HEK293T (cell line): ENCODE measurements around the gene GON7.
"Not testable (repeated sequence)": the region's sequence is repeated elsewhere in the genome, so short reads cannot be mapped to it uniquely, and the experiment has no call there.

Experiments used
- CTCF ChIA-PET: fragments of 350-600 bp; formaldehyde crosslinking; extraction: SDS; loops from one replicate; lab custom pipeline; 2021; ENCODE audit warnings: antibody characterized with exemption, inconsistent platforms; lab: Yijun Ruan, JAX
- POLR2A ChIA-PET: fragments of 350-600 bp; formaldehyde crosslinking; extraction: SDS; loops from one replicate; lab custom pipeline; 2020; ENCODE audit warnings: antibody characterized with exemption, inconsistent platforms; lab: Yijun Ruan, JAX
- DNase-seq: peaks from one replicate; pipeline ENCODE4 v3.0.0; 2012; ENCODE audit warnings: mixed read lengths; ENCODE audit errors: extremely low spot score
- ARNT ChIP-seq: fragments of 450-650 bp; IDR thresholded peaks from 2 replicates; pipeline ENCODE4 v1.6.1; 2017; ENCODE audit warnings: mild to moderate bottlenecking
- BHLHE40 ChIP-seq: fragments of 450-650 bp; IDR thresholded peaks from 2 replicates; pipeline ENCODE4 v1.6.1; 2016; ENCODE audit warnings: mild to moderate bottlenecking, moderate library complexity, borderline replicate concordance
- CTBP1 ChIP-seq: fragments of 450-650 bp; IDR thresholded peaks from 2 replicates; pipeline ENCODE4 v1.6.1; 2016; ENCODE audit warnings: borderline replicate concordance
- ELF4 ChIP-seq: fragments of 450-650 bp; IDR thresholded peaks from 2 replicates; pipeline ENCODE4 v1.6.1; 2017; ENCODE audit warnings: antibody characterized with exemption
- FOXA1 ChIP-seq: fragments of 450-650 bp; IDR thresholded peaks from 2 replicates; pipeline ENCODE4 v1.6.1; 2016; ENCODE audit warnings: mild to moderate bottlenecking
- FOXK2 ChIP-seq: fragments of 450-650 bp; IDR thresholded peaks from 2 replicates; pipeline ENCODE4 v1.6.1; 2016; ENCODE audit warnings: mild to moderate bottlenecking
- FOXM1 ChIP-seq: fragments of 450-650 bp; IDR thresholded peaks from 2 replicates; pipeline ENCODE4 v1.6.1; 2017; ENCODE audit warnings: mild to moderate bottlenecking, borderline replicate concordance
- HDGF ChIP-seq: fragments of 450-650 bp; IDR thresholded peaks from 2 replicates; pipeline ENCODE4 v1.6.1; 2017; ENCODE audit warnings: antibody characterized with exemption, borderline replicate concordance
- L3MBTL2 ChIP-seq: fragments of 450-650 bp; conservative IDR thresholded peaks from 2 replicates; pipeline ENCODE4 v1.6.1; 2016; ENCODE audit warnings: mild to moderate bottlenecking
- LEF1 ChIP-seq: fragments of 450-650 bp; IDR thresholded peaks from 2 replicates; pipeline ENCODE4 v1.6.1; 2017; ENCODE audit warnings: mild to moderate bottlenecking, borderline replicate concordance
- NFRKB ChIP-seq: fragments of 450-650 bp; IDR thresholded peaks from 2 replicates; pipeline ENCODE4 v1.6.1; 2016; ENCODE audit warnings: mild to moderate bottlenecking, moderate library complexity
- PKNOX1 ChIP-seq: fragments of 450-650 bp; IDR thresholded peaks from 2 replicates; pipeline ENCODE4 v1.6.1; 2016
- SP1 ChIP-seq: fragments of 450-650 bp; IDR thresholded peaks from 2 replicates; pipeline ENCODE4 v1.6.1; 2017
- SUZ12 ChIP-seq: fragments of 450-650 bp; IDR thresholded peaks from 2 replicates; pipeline ENCODE4 v1.6.1; 2016; ENCODE audit warnings: mild to moderate bottlenecking
- TARDBP ChIP-seq: fragments of 450-650 bp; IDR thresholded peaks from 2 replicates; pipeline ENCODE4 v1.6.1; 2016
- ZNF384 ChIP-seq: fragments of 450-650 bp; IDR thresholded peaks from 2 replicates; pipeline ENCODE4 v1.6.1; 2016

The GON7 gene

DNA sequence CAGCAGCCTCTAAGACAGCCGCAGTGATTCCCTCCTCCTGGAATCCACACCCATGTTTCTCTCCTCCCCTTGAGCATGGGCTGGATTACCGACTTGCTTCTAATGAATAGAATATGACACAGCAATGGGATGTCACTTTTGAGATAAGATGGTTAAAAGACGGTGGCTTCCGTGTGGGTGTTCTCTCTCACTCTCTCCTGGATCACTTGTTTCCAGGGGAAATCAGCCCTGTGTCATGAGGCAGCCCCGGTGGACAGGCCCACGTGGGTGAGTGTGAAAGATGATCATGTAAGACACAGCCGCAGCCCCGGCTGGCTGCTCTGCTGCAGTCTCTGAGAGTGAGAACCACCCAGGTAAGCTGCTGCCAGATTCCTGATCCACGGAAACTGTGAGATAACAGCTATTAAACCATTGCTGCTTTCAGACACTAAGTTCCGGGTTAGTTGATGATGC is 32.9 kb downstream of the GON7 start:
- ChIA-PET POLR2A (interaction anchor here (4.3 kb wide), 1 partner anchor 10 kb away, joined by 29 read pairs; the partner anchor contains the start of genes LYSET and MOAP1), CTCF (interaction anchor here (0.7 to 1.7 kb wide), 2 partner anchors 10 to 61 kb away, joined by 3 to 10 read pairs; no protein-coding TSS in a partner anchor)
- TF ChIP-seq FOXA1 (no peak), SP1 (no peak), TARDBP (no peak), NFRKB (no peak), HDGF (no peak), ELF4 (no peak), LEF1 (no peak), BHLHE40 (no peak)
- DNase-seq = no peak

DNA sequence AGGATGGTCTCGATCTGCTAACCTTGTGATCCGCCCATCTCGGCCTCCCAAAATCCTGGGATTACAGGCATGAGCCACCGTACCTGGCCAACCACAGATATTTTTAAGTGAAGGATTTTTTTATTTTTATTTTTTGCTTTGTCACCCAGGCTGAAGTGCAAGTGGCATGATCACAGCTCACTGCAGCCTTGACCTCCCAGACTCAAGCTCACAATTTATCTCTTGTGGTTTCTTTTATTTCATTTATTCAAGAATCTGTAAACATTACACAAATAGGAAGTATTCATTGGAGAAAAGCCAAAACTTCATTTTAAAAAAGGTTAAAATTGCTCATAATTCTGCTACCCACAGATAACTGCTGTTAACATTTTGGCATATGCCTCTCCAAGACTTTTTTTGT is 35.5 kb downstream of the GON7 start:
- no peak for DNase-seq
- POLR2A ChIA-PET = no interaction called here
- TF ChIP-seq LEF1 (no peak), ZNF384 (no peak), ELF4 (no peak), TARDBP (no peak), SUZ12 (no peak), FOXM1 (no peak), CTBP1 (no peak), FOXK2 (no peak), BHLHE40 (no peak), L3MBTL2 (no peak), SP1 (no peak), PKNOX1 (no peak)
- CTCF ChIA-PET = no interaction called here

DNA sequence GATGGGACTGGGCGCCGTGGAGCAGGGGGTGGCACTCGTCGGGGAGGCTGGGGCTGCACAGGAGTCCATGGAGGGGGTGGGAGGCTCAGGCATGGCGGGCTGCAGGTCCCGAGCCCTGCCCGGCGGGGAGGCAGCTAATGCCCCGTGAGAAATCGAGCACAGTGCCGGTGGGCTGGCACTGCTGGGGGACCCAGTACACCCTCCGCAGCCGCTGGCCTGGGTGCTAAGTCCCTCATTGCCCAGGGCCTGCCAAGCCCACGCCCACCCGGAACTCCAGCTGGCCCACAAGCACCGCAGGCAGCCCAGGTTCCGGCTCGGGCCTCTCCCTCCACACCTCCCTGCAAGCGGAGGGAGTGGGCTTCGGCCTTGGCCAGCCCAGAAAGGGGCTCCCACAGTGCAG is 36.7 kb downstream of the GON7 start:
- CTCF ChIA-PET = interaction anchor here (0.7 to 1.4 kb wide), 2 partner anchors 9 to 57 kb away, joined by 4 to 8 read pairs; no protein-coding TSS in a partner anchor
- DNase-seq = not testable (repeated sequence)
- POLR2A ChIA-PET = interaction anchor here (3.6 kb wide), 1 partner anchor 14 kb away, joined by 17 read pairs; the partner anchor contains the start of genes LYSET and MOAP1

DNA sequence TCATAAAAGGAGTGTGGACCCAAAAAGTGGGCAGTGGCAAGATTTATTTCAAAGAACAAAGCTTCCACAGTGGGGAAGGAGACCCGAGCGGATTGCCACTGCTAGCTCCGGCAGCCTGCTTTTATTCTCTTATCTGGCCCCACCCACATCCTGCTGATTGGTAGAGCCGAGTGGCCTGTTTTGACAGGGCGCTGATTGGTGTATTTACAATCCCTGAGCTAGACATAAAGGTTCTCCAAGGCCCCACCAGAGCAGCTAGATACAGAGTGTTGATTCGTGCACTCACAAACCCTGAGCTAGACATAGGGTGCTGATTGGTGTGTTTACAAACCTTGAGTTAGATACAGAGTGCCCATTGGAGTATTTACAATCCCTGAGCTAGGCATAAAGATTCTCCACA is 37.2 kb downstream of the GON7 start:
- ChIA-PET POLR2A (interaction anchor here (1.7 to 3.6 kb wide), 2 partner anchors 15 to 55 kb away, joined by 4 to 17 read pairs; partner anchors contain the start of genes LYSET and MOAP1), CTCF (interaction anchor here (0.7 to 1.4 kb wide), 2 partner anchors 9 to 56 kb away, joined by 4 to 8 read pairs; no protein-coding TSS in a partner anchor)
- not testable (repeated sequence) for DNase-seq

GRCh38 chr14:93168610-93169009 is 38.3 kb downstream of the GON7 start:
- not testable (repeated sequence) for DNase-seq
- ChIA-PET POLR2A (interaction anchor here (1.7 to 3.6 kb wide), 2 partner anchors 16 to 54 kb away, joined by 4 to 17 read pairs; partner anchors contain the start of genes LYSET and MOAP1), CTCF (interaction anchor here (1.4 kb wide), 1 partner anchor 55 kb away, joined by 8 read pairs; no protein-coding TSS in a partner anchor)

- DNase-seq, POLR2A ChIA-PET: not testable (repeated sequence)
- CTCF ChIA-PET = interaction anchor here (1.1 kb wide), 1 partner anchor 12 kb away, joined by 3 read pairs; no protein-coding TSS in a partner anchor
- 0 out of 2 replicates have a peak, but pooled peaks have one; percentile 9 for TF ChIP-seq PKNOX1
Measured at GRCh38 chr14:93165271-93166265, 41.3 kb downstream of the GON7 start.

- POLR2A ChIA-PET = interaction anchor here (1.3 kb wide), 1 partner anchor 49 kb away, joined by 3 read pairs; no protein-coding TSS in a partner anchor
- no peak for DNase-seq
- CTCF ChIA-PET = interaction anchor here (0.6 to 1.4 kb wide), 3 partner anchors 21 to 50 kb away, joined by 3 to 4 read pairs (median 3); no protein-coding TSS in a partner anchor
- TF ChIP-seq TARDBP (no peak), LEF1 (no peak), CTBP1 (no peak), PKNOX1 (no peak), NFRKB (no peak), SUZ12 (no peak), ELF4 (no peak), BHLHE40 (no peak), HDGF (no peak), ZNF384 (no peak), FOXA1 (no peak), ARNT (no peak), FOXK2 (no peak), FOXM1 (no peak), L3MBTL2 (no peak), SP1 (no peak)
Measured at GRCh38 chr14:93163564-93163963, 43.3 kb downstream of the GON7 start.
